Fibroblast of the aortic adventitia (primary cell): ENCODE data around the gene MYCBPAP. TPM values are rescaled to one million over a fixed set of nuclear protein-coding genes. Genes with fewer than 3 reads are reported as not detected.

Experiments
- DNase-seq: peaks from one replicate; pipeline ENCODE4 v3.0.0-alpha.2; 2010; ENCODE audit warnings: low read depth
- H3K4me3 ChIP-seq: 2 replicates; pipeline ENCODE4 v1.5.1; 2011; ENCODE audit warnings: low read depth, mild to moderate bottlenecking, control low read depth, low read length, moderate library complexity
- CTCF ChIP-seq: IDR thresholded peaks from 2 replicates; pipeline ENCODE4 v1.5.1; 2011; ENCODE audit warnings: mild to moderate bottlenecking, low read length, control low read depth, inconsistent platforms; ENCODE audit not compliant: insufficient read depth
- total RNA-seq: library from RNA; depleted of rRNA; stranded (reverse); fragments of >200 nt; gene quantifications from 2 replicates; pipeline ENCODE4 v1.2.3, GENCODE V29; 2012; ENCODE audit warnings: low replicate concordance

Gene MYCBPAP
- total RNA-seq, 1 donor: 0.99 TPM

- no peak for TF ChIP-seq CTCF
- no peak for DNase-seq
- no peak overlapping the region for H3K4me3 ChIP-seq
Measured at GRCh38 chr17:50467114-50467854, 41.0 kb upstream of the MYCBPAP start.

GRCh38 chr17:50467855-50468303, 40.4 kb upstream of the MYCBPAP start:
- H3K4me3 ChIP-seq: no peak overlapping the region
- TF ChIP-seq CTCF: no peak
- DNase-seq: no peak

GRCh38 chr17:50468304-50469207, 39.7 kb upstream of the MYCBPAP start, which contains the start of gene CHAD:
TSS of gene CHAD (minus strand) at chr17:50468880. CDS start at chr17:50468813, 67 bp downstream.
- TF ChIP-seq CTCF: no peak
- DNase-seq: no peak
- peak within 1 kb of the TSS; percentile 9 for H3K4me3 ChIP-seq

- H3K4me3 ChIP-seq: peak overlapping the region; percentile 9
- TF ChIP-seq CTCF: no peak
- no peak for DNase-seq
Measured at GRCh38 chr17:50469208-50469605, 39.0 kb upstream of the MYCBPAP start.

- no peak for TF ChIP-seq CTCF
- no peak for DNase-seq
- H3K4me3 ChIP-seq: no peak overlapping the region
Measured at GRCh38 chr17:50469671-50470305, 38.5 kb upstream of the MYCBPAP start.

GRCh38 chr17:50470426-50470825, 37.8 kb upstream of the MYCBPAP start:
- no peak for TF ChIP-seq CTCF
- no peak for DNase-seq
- H3K4me3 ChIP-seq: no peak overlapping the region
